Activated T-cell treated with anti-CD3 and anti-CD28 coated beads, Interleukin-2, amount 50 U/mL, for 4 hours (primary cell): ENCODE measurements around the gene CD74. TPM values are rescaled to one million over a fixed set of nuclear protein-coding genes. Genes with fewer than 3 reads are reported as not detected.

Experiments
- ATAC-seq, 2 donors: fragments of 200-7000 bp; cut with Tn5 transposase; one replicate each; pipeline ENCODE4 v1.10.0; 2021
- DNase-seq: peaks from one replicate; pipeline ENCODE4 v3.0.0-alpha.2; 2020
- H3K27me3 Mint-ChIP-seq: one replicate; pipeline ENCODE4 v1.8.0; 2021; ENCODE audit warnings: low read depth, mixed read lengths
- H3K36me3 Mint-ChIP-seq: one replicate; pipeline ENCODE4 v1.8.0; 2022; ENCODE audit warnings: mixed read lengths; ENCODE audit not compliant: insufficient read depth
- H3K4me1 Mint-ChIP-seq: one replicate; pipeline ENCODE4 v1.8.0; 2021; ENCODE audit warnings: low read depth, mixed read lengths
- H3K4me3 Mint-ChIP-seq: one replicate; pipeline ENCODE4 v1.8.0; 2021; ENCODE audit warnings: mild to moderate bottlenecking, moderate library complexity, mixed read lengths
- H3K9me3 Mint-ChIP-seq: one replicate; pipeline ENCODE4 v1.8.0; 2021; ENCODE audit warnings: mixed read lengths
- total RNA-seq, 3 donors: library from RNA; stranded (reverse); gene quantifications; one replicate each; pipeline ENCODE4 v1.2.1, GENCODE V29; 2021

The CD74 gene
- total RNA-seq, 3 donors from 2014 or later: 230 to 299 (median 241) TPM

GRCh38 chr5:150408231-150408943, 4.3 kb downstream of the CD74 start:
- Mint-ChIP-seq H3K4me3 (peak overlapping the region; percentile 59), H3K36me3 (peaks cover 3% of the 10 kb centered on the region), H3K27me3 (no peaks in the 10 kb centered on the region), H3K9me3 (no peaks in the 10 kb centered on the region), H3K4me1 (peaks cover 37% of the 10 kb centered on the region)
- no peak for DNase-seq
- ATAC-seq: no peak

DNA sequence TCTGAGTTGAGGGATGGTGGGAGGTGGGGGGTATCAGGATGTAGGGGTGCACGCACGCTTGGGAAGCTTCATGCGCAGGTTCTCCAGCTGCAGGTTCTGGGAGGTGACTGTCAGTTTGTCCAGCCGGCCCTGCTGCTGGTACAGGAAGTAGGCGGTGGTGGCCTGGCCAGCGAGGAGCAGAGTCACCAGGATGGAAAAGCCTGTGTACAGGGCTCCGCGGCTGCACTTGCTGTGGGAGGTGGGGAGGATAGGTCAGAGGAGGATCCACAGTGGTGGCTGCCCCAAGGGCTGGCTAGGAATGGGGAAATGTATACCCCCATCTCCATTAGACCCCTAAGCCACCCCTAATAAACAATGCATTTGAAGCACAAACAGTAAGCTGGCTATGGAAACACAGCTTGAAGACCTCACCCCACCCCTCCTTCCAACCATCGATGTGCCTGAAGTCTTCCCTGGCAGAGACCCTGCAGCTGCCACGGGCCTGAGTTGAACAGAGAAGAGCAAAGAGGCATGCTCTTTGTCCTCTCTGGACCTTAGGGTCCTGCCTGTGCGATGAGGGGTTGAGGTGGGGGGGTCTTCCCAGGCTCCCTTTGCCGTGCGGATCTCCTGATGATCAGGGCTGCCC, 5.5 kb downstream of the CD74 start:
- Mint-ChIP-seq H3K27me3 (no peaks in the 10 kb centered on the region), H3K4me1 (peaks cover 26% of the 10 kb centered on the region), H3K36me3 (peaks cover 7% of the 10 kb centered on the region), H3K4me3 (no peak overlapping the region), H3K9me3 (no peaks in the 10 kb centered on the region)
- ATAC-seq (no peak), DNase-seq (no peak)

DNA sequence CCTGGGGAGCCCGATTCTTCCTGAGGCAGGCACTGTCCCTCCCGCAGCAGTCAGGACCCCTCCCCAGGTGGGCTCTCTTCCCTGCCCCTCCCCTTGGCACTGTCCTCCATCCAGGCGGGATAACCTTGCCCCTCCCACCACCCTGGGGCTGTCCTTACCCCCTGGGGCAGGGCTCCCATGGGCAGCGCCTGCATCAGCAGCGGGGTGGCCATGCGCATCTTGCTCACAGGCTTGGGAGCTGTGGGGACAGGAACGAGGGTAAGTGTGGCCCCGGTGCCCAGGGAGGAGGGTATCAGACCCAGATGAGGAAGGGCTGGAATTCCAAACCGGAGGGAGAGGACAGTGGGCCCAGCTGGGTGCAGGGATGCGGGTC, 6.0 kb downstream of the CD74 start:
- H3K4me1 Mint-ChIP-seq: peaks cover 26% of the 10 kb centered on the region

GRCh38 chr5:150406103-150406722, 6.5 kb downstream of the CD74 start:
- no peak overlapping the region for H3K4me3 Mint-ChIP-seq
- no peaks in the 10 kb centered on the region for H3K27me3 Mint-ChIP-seq
- H3K4me1 Mint-ChIP-seq: peaks cover 22% of the 10 kb centered on the region
- peaks cover 14% of the 10 kb centered on the region for H3K36me3 Mint-ChIP-seq
- DNase-seq: no peak
- H3K9me3 Mint-ChIP-seq: no peaks in the 10 kb centered on the region
- ATAC-seq: no peak

More for the DNA sequence above, 6.0 kb downstream of the CD74 start:
- Mint-ChIP-seq H3K9me3 (no peaks in the 10 kb centered on the region), H3K36me3 (peaks cover 9% of the 10 kb centered on the region), H3K4me3 (no peak overlapping the region), H3K27me3 (no peaks in the 10 kb centered on the region)
- ATAC-seq (no peak), DNase-seq (no peak)

- Mint-ChIP-seq H3K36me3 (peaks cover 20% of the 10 kb centered on the region), H3K27me3 (no peaks in the 10 kb centered on the region), H3K9me3 (no peaks in the 10 kb centered on the region), H3K4me1 (peaks cover 12% of the 10 kb centered on the region), H3K4me3 (no peak overlapping the region)
- no peak for DNase-seq
- no peak for ATAC-seq
These were observed 7.5 kb downstream of the CD74 start for GRCh38 chr5:150404941-150405816.

DNA sequence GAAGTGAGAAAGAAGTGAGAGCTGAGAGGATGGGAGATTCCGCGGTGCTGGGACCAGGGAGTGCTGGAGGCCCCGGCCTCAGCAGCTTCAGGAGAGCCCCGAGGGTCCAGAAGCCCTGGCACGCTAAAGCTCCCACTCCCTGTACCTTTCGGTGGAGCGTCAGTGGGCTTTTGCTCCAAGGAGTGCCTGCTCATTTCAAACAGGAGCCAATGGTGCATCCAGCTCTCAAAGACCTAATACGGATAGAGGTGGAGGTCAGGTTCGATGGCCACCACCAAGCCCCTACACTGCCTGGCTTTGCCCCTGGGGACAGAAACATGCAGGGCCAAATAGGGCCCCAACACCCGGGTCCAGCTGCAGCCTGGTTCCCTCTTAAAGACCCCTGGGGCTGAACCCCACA, 8.2 kb downstream of the CD74 start:
- peaks cover 5% of the 10 kb centered on the region for H3K4me1 Mint-ChIP-seq
- H3K36me3 Mint-ChIP-seq: peaks cover 24% of the 10 kb centered on the region
- H3K27me3 Mint-ChIP-seq: no peaks in the 10 kb centered on the region
- no peak for ATAC-seq
- no peak overlapping the region for H3K4me3 Mint-ChIP-seq
- DNase-seq: no peak
- no peaks in the 10 kb centered on the region for H3K9me3 Mint-ChIP-seq

- H3K36me3 Mint-ChIP-seq: peaks cover 24% of the 10 kb centered on the region
- H3K27me3 Mint-ChIP-seq: no peaks in the 10 kb centered on the region
- ATAC-seq: no peak
- peaks cover 5% of the 10 kb centered on the region for H3K4me1 Mint-ChIP-seq
- no peak for DNase-seq
- H3K9me3 Mint-ChIP-seq: no peaks in the 10 kb centered on the region
- H3K4me3 Mint-ChIP-seq: no peak overlapping the region
These were observed 8.6 kb downstream of the CD74 start for GRCh38 chr5:150404121-150404520.

DNA sequence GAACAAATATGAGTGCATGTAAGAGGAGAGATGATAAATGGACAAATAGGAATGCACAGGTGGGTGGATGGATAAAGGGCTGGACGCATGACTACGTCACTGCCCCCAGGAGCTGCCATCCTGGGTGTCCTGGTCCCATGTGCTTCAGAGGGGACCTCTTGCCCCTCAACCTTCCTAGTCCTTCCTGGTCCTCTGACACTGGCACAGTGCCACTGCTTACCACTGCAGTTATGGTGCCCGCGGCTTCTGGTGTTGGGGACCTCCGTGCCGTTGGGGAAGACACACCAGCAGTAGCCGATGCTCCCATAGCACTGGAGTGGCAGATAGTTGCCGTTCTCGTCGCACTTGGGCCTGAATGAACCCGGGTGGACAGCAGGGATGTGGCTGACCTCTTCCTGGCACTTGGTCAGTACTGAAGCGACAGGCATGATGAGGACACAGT, 9.8 kb downstream of the CD74 start:
- ATAC-seq (no peak), DNase-seq (no peak)
- no peaks in the 10 kb centered on the region for H3K27me3 Mint-ChIP-seq
- H3K4me3 Mint-ChIP-seq: no peak overlapping the region
- H3K4me1 Mint-ChIP-seq: no peaks in the 10 kb centered on the region
- peaks cover 29% of the 10 kb centered on the region for H3K36me3 Mint-ChIP-seq
- H3K9me3 Mint-ChIP-seq: no peaks in the 10 kb centered on the region

DNA sequence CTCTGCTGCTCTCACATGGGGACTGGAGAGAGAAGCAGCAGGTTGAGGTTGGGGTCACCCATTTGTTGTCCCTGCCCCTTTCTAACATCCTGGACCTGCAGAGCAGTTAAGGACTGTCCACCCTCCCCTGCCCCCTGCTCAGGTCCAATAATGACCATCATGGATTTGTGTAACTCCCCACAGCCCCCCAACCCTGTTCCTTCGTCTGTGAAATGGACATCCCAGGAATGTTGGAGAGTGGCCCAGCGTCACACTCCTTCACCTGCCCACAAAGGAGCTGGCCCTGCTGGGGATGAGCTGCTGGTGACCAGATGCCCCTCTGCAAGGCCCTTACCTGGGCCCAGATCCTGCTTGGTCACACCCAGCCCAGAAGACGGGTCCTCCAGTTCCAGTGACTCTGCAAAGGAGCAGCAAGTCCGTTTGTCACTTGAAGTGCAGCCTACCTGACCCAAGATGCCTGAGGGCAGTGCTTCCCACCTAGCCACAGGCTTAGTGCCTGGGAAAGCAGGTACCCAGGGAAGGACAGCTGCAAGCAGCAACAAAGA, 10.4 kb downstream of the CD74 start:
- Mint-ChIP-seq H3K36me3 (peaks cover 32% of the 10 kb centered on the region), H3K9me3 (no peaks in the 10 kb centered on the region), H3K27me3 (no peaks in the 10 kb centered on the region), H3K4me1 (no peaks in the 10 kb centered on the region), H3K4me3 (no peak overlapping the region)
- DNase-seq: no peak
- no peak for ATAC-seq

DNA sequence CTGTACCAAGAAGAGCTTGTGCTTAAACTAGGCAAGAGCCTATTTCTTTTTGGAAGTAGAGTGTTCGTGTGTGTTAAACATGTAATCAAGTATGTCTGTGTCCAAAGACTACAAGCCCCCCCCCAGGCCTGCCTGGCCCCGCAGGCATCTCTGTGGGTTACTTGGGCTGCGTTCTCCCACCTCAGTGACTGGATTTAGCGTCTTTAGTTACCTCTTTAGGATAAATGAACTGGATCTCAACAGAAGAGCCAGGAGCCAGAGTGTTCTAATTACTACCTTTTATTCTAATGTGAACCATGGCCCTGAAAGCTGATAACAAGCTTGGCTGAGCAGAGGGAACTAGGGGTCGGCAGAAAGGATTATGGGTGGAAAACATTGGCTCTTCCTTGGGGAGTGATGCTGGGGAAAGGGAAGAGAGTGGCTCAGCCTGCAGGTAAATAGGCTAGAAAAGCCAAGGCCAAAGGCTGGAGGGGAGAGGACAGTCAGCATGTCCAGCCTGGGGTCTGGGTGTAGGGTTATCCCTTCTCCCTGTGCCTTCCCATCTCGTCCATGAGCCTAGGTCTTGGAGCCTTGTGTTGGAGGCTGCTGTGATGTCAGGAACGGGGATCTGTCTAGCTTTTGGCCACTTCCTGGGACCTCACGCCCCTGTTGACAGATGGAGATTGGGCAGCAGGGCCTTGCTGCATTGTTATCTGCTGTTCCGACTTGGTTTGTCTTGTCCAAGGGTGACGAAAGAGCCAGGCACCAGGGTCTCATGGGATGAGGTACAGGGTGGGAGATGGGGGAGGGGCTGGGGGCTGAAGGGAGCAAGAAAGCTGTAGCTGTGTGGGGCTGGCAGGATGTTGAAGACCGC, 11.1 kb downstream of the CD74 start:
- H3K4me1 Mint-ChIP-seq: no peaks in the 10 kb centered on the region
- H3K4me3 Mint-ChIP-seq: no peak overlapping the region
- no peak for ATAC-seq
- no peaks in the 10 kb centered on the region for H3K9me3 Mint-ChIP-seq
- H3K36me3 Mint-ChIP-seq: peaks cover 33% of the 10 kb centered on the region
- DNase-seq: no peak
- H3K27me3 Mint-ChIP-seq: no peaks in the 10 kb centered on the region

GRCh38 chr5:150401076-150401375, 11.7 kb downstream of the CD74 start:
- H3K9me3 Mint-ChIP-seq: no peaks in the 10 kb centered on the region
- no peak overlapping the region for H3K4me3 Mint-ChIP-seq
- no peak for DNase-seq
- no peak for ATAC-seq
- peaks cover 38% of the 10 kb centered on the region for H3K36me3 Mint-ChIP-seq
- H3K27me3 Mint-ChIP-seq: no peaks in the 10 kb centered on the region
- no peaks in the 10 kb centered on the region for H3K4me1 Mint-ChIP-seq

- Mint-ChIP-seq H3K27me3 (no peaks in the 10 kb centered on the region), H3K4me1 (no peaks in the 10 kb centered on the region), H3K9me3 (no peaks in the 10 kb centered on the region), H3K36me3 (peaks cover 42% of the 10 kb centered on the region), H3K4me3 (no peak overlapping the region)
- DNase-seq (no peak), ATAC-seq (no peak)
These were observed 12.2 kb downstream of the CD74 start for GRCh38 chr5:150400316-150401075.
